HG03066 (cell line): ENCODE measurements around the gene ARL5A.
"Not testable (repeated sequence)": the region's sequence is repeated elsewhere in the genome, so short reads cannot be mapped to it uniquely, and the experiment has no call there.

Source experiments
- ATAC-seq: cut with Tn5 transposase; IDR thresholded peaks from one replicate; pipeline ENCODE4 v1.9.1; 2021; ENCODE audit warnings: low read depth; ENCODE audit not compliant: unreplicated experiment

The ARL5A gene

GRCh38 chr2:151799886-151800292 lies 28.3 kb downstream of the ARL5A start:
- no peak for ATAC-seq

DNA sequence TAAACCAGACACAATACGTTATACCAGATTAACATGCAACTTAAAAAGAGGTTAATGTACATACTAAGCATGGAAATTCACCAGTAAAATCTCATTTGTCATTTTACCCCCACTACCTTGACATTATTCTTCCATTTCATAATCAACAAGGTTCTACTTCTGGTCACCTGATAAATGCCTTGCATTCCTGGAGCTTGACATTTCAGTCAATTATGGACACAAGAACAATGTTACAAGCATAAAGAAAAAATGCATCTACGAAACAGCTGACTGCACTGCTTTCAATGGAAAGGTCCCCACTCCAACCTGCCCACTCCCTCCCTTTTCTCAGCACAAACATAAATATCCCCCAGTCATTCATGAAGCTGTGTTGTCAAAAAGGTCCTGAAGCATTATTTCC lies 31.4 kb downstream of the ARL5A start:
- no peak for ATAC-seq

- no peak for ATAC-seq
Measured at GRCh38 chr2:151795646-151796240, 32.5 kb downstream of the ARL5A start.

- not testable (repeated sequence) for ATAC-seq
Measured at GRCh38 chr2:151794422-151794821, 33.8 kb downstream of the ARL5A start.

- ATAC-seq, result no peak
Measured at GRCh38 chr2:151793123-151793522, 35.1 kb downstream of the ARL5A start.

- ATAC-seq, result no peak
Measured at GRCh38 chr2:151792589-151792988, 35.6 kb downstream of the ARL5A start.

DNA sequence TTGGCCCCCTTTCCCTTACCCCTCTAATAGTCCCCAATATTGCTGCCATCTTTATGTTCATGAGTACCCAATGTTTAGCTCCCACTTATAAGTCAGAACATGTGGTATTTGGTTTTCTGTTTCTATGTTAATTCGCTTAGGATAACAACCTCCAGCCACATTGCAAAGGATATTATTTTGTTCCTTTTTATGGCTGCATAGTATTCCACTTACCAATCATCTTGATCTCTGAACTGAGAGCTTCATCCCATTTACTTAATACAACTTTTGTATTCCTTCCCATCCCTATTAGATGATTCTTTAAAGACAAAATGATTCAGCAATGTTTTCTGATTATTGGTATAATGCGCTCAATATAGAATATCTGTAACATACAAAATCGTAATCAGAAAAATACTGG lies 36.7 kb downstream of the ARL5A start:
- no peak for ATAC-seq

- no peak for ATAC-seq
Measured at GRCh38 chr2:151790689-151791088, 37.5 kb downstream of the ARL5A start.

DNA sequence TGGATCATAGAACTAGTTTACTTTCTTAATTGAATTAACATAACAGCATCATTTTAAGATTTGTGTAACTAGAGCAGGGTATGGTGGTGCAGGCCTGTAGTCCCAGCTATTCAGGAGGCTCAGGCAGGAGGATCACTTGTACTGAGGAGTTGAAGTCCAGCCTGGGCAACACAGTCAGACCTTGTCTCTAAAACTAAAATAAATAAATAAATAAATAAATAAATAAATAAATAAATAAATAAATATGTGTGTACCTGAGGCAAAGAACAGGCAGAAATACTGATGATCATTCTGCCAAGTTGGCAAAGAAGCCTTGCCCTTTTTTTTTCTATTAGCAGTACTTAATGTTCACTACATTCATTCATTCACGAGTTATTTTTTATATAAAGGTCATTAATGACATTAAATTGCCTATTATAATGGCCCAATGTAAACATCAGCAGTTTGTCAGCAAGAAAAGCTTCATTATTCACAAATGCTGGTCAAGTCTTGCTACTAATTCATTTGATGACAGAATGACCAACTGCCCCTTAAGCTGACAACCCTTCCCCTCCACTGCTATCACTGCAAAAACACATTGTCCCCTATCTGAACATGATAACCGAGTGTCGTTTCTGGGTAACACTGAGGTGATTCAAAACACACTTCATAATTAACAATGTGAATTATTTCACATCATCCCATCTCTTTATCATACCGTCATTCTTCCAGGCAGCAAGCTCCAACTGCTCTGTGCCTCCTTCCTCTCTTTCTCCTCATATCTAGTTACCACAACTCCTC lies 39.0 kb downstream of the ARL5A start:
- ATAC-seq, result no peak

- no peak for ATAC-seq
Measured at GRCh38 chr2:151786483-151786882, 41.7 kb downstream of the ARL5A start.

GRCh38 chr2:151786077-151786476 lies 42.1 kb downstream of the ARL5A start:
- no peak for ATAC-seq

DNA sequence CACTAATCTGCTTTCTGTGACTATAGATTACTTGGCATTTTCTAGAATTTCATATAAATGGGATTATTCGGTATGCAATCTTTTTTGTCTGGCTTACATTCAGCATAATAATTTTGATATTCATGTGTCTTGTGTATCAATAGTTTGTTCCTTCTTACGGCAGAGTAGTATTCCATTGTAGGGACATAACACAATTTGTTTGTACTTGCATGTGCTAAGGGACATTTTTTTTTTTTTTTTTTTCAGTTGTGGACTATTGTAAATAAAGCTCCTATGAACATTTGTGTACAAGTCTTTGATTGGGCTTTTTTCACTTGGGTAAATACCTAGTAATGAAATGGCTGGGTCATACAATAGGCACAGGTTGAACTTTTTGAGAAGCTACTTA lies 45.1 kb downstream of the ARL5A start:
- no peak for ATAC-seq

GRCh38 chr2:151782378-151783132 lies 45.7 kb downstream of the ARL5A start:
- ATAC-seq, result no peak

DNA sequence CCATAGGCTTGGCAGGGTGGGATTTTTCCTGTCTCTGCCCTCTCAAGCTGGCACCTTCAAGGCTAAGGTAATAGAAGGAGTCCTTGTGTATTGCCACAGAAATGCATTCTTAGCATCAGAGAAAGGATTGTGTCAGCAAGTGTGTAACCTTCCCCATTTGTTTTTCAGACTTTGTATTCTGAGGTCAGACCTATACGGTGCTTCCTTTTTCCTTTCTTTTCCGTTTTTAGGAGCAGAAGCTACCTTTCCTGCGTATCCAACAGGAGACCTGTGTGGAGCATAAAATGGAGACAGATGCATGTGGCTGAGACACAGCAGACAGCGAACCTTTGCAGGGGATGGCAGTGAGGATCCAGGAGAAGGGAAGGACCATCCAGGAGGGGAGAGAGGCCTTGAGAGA lies 46.6 kb downstream of the ARL5A start:
- ATAC-seq, result no peak

GRCh38 chr2:151780938-151781337 lies 47.3 kb downstream of the ARL5A start:
- no peak for ATAC-seq

GRCh38 chr2:151777935-151778334 lies 50.3 kb downstream of the ARL5A start:
- ATAC-seq, result no peak

- ATAC-seq, result no peak
Measured at GRCh38 chr2:151777487-151777886, 50.7 kb downstream of the ARL5A start.

GRCh38 chr2:151776367-151776766 lies 51.9 kb downstream of the ARL5A start:
- ATAC-seq, result no peak

DNA sequence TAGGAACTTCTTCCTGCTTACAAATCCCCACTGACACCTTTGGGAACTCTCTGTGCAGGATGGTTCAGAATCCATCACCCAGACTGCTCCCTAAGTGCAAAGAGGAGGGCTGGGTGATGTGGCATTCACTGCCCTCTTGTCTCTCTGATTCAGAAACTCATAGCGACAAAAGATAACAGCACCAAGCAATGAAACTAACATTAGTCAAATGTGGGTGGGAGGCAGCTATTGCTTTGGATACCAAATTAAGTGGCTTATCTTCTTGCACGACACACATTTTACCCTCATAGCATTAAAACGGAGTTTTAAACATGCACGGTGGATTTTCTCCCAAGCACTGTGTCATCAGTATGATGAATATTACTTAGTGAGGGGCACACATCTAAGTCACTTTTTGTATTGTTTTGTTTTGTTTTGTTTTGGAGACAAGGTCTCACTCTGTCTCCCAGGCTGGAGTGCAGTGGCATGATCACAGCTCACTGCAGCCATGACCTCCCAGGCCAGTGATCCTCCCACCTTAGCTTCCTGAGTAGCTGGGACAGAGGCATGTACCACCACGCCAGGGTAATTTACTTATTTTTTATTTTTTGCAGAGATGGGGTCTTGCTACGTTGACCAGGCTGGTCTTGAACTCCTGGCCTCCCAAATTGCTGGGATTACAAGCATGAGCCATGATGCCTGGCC lies 53.0 kb downstream of the ARL5A start:
- no peak for ATAC-seq

DNA sequence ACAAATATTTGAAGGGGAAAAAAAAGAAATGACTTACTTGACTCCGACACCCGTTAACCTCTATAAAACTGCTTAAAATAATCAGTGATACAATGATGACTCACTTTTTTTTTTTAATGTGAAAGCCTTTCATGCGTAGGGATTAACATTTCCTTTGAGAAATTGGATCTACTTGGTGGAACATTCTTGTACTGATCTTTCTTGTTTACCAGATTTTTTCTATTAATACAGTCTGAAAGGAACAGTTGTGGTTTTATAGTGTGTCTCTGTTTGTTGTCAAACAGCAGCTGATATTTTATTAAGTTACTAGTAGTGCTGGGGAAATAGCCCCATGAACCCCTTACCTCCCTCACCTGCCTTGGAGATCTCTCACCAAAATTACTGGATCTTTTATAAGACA lies 53.7 kb downstream of the ARL5A start:
- ATAC-seq, result no peak
